Fibroblast of villous mesenchyme (primary cell): ENCODE results near the gene RNPEPL1. TPM values are rescaled to one million over a fixed set of nuclear protein-coding genes. Genes with fewer than 3 reads are reported as not detected.

Experiments used
- DNase-seq: peaks from one replicate; pipeline ENCODE4 v3.0.0-alpha.2; 2010; ENCODE audit warnings: low read depth
- H3K4me3 ChIP-seq: 2 replicates; pipeline ENCODE4 v1.5.1; 2011; ENCODE audit warnings: low read depth, mild to moderate bottlenecking, low read length
- total RNA-seq: library from RNA; depleted of rRNA; stranded (reverse); fragments of >200 nt; gene quantifications from 2 replicates; pipeline ENCODE4 v1.2.3, GENCODE V29; 2012
- TF ChIP-seq, protein P1 (sequence below): IDR thresholded peaks from 2 replicates; pipeline ENCODE4 v1.5.1; 2012; ENCODE audit warnings: low read depth, mild to moderate bottlenecking, low read length; ENCODE audit not compliant: insufficient read depth

The RNPEPL1 gene
- total RNA-seq, 1 donor = 9.5 TPM

DNA sequence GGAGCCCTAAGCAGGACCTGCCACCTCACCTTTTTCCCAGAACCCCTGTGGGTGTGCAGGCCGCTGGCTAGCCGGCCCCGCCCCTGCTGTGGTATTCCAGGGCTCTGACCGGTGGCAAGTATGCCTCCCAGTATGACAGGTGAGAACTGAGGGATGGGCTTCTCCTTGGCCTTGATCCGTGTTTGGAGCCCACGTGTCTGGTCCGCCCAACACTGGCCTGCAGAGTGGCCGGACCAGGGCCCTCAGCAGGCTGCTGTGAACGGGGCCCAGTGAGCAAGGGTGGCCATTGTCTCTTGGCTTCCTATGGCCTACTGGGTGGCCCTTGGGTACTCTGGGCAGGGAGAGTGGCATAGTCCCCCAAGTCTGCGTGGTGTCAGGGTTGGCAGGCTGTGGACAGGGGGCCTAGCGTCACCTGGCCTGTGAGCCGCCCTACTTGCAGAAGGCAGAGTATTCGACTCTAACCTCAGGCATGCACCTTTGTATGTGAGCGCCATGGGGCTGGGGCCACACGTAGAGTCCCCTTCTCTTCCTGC is 1.8 kb downstream of the RNPEPL1 start:
- TF ChIP-seq, protein P1, sequence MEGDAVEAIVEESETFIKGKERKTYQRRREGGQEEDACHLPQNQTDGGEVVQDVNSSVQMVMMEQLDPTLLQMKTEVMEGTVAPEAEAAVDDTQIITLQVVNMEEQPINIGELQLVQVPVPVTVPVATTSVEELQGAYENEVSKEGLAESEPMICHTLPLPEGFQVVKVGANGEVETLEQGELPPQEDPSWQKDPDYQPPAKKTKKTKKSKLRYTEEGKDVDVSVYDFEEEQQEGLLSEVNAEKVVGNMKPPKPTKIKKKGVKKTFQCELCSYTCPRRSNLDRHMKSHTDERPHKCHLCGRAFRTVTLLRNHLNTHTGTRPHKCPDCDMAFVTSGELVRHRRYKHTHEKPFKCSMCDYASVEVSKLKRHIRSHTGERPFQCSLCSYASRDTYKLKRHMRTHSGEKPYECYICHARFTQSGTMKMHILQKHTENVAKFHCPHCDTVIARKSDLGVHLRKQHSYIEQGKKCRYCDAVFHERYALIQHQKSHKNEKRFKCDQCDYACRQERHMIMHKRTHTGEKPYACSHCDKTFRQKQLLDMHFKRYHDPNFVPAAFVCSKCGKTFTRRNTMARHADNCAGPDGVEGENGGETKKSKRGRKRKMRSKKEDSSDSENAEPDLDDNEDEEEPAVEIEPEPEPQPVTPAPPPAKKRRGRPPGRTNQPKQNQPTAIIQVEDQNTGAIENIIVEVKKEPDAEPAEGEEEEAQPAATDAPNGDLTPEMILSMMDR = no peak
- H3K4me3 ChIP-seq = no peak overlapping the region
- no peak for DNase-seq

DNA sequence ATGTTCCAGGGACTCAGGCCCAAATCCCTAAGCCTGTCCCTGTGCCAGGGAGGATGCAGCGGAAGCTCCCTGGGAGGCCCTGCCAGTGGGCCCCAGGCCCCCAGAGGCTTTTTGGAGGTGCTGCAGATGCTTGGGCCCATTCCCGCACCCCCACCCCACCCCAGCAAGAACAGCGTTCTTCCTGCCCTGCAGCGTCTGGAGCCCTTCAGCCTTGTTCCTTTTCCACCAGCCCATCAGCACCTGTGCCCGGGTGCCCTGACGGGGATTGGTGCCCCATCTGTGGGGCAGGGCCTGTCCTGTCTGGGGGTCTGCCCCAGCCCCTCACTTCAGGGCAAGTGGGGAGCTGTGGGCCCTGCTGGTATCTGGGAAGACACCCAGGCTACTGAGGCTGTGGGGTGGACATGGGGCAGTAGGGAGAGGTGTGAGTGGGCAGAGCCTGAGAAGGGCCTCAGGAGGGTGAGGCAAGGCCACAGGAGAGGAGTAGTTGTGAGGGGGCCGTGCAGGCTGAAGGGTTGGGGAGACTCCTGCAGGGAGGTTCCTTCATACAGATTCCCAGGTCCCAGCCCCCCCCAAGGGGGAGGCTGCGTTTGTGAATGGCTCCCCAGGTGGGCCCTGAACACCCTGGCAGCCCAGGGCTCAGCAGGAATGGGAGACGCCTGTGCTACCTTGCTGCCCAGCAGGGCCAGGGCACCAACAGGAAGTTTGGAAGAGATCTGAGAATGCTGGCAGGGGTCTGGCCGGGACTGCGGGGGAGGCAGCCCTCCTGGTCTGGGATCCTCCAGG is 2.4 kb downstream of the RNPEPL1 start:
- DNase-seq = no peak
- TF ChIP-seq, protein P1 = no peak
- no peak overlapping the region for H3K4me3 ChIP-seq

DNA sequence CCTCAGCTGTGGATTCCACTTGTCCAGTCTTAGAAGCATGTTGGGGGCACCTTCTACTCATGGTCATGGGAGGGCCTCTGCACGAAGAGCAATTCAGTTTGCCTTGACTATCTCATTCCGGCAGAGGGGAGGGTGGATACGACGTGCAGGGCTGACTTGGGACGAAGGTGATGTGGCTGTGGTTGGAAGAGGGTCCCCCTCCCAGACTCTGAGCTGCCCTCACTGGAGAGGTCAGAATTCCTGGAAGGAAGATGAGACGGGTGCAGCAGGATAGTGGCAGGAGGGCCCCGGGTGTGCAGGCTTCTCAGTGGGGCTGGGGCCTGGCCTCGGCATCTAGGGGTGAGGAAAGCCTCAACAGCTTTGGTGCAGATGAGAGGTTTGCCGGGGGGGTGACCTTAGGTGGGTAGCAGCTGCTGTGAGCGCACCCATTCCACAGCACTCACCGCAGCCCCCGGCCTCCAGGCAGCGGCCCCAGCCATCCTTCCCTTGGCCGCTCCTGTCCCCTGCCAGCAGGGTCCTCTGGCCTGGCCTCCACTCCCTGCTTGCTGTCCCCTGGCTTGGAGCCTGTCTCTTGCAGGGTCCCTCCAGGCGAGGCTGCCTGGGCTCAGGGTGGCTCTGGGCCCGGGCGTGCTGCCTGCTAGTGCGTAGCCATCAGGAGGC is 3.2 kb downstream of the RNPEPL1 start:
- no peak for DNase-seq
- TF ChIP-seq, protein P1 = no peak
- H3K4me3 ChIP-seq = no peak overlapping the region

DNA sequence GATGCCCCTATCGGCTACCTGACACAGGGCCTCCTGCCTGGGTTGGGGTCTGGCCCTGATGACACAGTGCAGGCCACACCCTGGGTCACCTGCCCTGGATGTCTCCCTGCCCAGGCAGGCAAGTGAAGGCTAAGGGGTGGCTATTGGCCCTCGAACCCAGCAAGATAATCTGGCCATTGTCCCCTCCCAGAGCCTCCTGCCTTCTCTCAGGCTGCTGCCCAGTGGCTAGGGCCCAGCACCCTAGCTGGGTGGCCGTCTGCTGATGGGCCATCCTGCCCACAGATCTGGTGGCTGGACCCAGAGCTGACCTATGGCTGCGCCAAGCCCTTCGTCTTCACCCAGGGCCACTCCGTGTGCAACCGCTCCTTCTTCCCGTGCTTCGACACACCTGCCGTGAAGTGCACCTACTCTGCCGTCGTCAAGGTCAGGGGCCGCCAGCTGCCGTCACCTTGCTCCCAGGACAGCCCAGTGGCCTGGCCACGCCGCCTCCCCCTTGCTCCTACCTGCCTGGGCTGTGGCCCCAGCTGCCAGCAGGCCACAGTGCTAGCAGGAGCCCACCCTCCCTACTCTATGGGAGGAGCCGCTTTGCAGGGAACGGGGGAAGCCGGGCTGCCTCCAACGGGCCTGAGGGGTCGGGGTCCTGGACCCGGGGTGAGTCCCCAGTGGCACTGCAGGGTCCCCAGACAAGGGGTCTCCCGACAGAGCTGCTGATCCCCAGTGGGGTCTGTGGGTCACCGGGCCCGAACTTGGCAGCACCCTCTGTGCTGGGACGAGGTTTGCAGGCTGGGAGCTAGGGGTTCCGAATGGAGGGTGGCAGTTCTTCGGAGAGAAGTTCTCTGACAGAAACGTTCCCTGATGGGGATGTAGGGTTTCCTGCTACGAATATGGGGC is 4.1 kb downstream of the RNPEPL1 start:
- no peak for DNase-seq
- H3K4me3 ChIP-seq = no peak overlapping the region
- TF ChIP-seq, protein P1 = no peak

DNA sequence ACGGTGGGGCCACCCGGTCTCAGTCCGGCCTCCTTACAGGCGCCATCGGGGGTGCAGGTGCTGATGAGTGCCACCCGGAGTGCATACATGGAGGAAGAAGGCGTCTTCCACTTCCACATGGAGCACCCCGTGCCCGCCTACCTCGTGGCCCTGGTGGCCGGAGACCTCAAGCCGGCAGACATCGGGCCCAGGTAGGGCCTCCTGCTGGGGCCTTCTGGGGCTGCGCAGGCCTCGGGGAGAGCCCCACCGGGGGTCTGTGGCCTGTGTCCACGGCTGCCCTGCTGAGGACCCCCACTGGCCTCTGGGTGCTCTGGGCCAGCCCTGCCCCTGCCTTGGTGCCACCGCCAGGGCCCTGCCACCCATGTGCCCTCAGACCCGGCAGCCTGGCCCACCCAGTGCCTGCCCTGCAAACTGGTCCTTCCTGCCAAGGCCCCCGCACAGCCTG is 4.8 kb downstream of the RNPEPL1 start:
- no peak for DNase-seq
- no peak overlapping the region for H3K4me3 ChIP-seq

More for the DNA sequence above, 4.8 kb downstream of the RNPEPL1 start:
- TF ChIP-seq, protein P1 = no peak
